C4-2B (cell line): Measurements from ENCODE around the gene RTN4.
A peak's percentile ranks its signal among the peaks of the same experiment; 100 is the strongest.

ENCODE experiments used
- CTCF ChIP-seq: fragments of 450-650 bp; conservative IDR thresholded peaks from 2 replicates; pipeline ENCODE4 v1.5.1; 2017; ENCODE audit warnings: mild to moderate bottlenecking
- ZFX ChIP-seq: fragments of 450-650 bp; IDR thresholded peaks from 2 replicates; pipeline ENCODE4 v1.6.1; 2017

- TF ChIP-seq CTCF (peak; percentile 66), ZFX (no peak)
Measured at GRCh38 chr2:55014962-55015939, 35.0 kb downstream of the RTN4 start.
